NB4 (cell line): ENCODE data around the gene APH1B.

ENCODE experiments used
- CTCF ChIP-seq: IDR thresholded peaks from one replicate; pipeline ENCODE4 v1.5.1; 2012; ENCODE audit warnings: low read depth, low read length
- MYC ChIP-seq: IDR thresholded peaks from 2 replicates; pipeline ENCODE4 v1.6.1; 2011; ENCODE audit warnings: low read depth, low read length
- POLR2A ChIP-seq: IDR thresholded peaks from 2 replicates; pipeline ENCODE4 v1.6.1; 2011; ENCODE audit warnings: mild to moderate bottlenecking; ENCODE audit not compliant: insufficient read length; ENCODE audit errors: extremely low read depth

- TF ChIP-seq CTCF: no peak
- TF ChIP-seq POLR2A: no peak
- no peak for TF ChIP-seq MYC
These were observed 22.4 kb upstream of the APH1B start for GRCh38 chr15:63254991-63255390.
